Measurements from ENCODE around the gene PPIA.

DNA sequence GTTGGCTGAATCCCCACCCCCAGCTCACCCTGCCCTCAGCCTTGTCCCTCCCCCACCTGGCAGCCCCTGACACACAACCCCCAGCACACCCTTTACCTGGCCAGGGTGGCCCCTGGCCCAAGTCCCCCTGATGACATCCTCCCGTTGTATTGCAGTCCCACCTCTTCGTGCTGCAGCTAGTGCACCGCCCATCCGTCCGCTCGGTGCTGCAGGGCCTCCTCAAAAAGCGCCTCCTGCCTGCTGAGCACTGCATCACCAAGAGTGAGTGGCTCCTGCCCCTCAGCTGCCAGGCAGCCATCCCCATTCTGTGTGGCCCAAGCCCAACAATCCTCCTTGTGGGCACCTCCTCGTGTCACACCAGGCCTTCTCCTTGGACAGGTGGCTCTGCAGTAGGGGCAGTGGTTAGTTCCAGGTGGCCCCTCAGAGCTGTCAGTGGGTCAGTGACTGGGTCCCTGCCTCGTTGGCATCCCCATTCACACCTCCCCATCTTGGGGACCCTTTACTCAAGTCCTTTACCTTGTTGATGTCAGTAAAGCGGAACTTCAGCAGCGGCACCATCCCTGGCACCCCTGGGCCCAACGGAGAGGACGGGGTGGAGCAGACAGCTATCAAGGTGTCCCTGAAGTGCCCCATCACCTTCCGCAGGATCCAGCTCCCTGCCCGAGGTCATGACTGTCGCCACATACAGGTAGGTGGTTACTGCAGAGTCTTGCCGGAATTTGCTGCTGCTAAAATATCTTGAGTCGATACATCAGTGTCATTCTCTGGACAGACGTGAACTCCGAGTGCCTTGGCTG is 33.6 kb upstream of the PPIA start:
- TF ChIP-seq, protein P1, sequence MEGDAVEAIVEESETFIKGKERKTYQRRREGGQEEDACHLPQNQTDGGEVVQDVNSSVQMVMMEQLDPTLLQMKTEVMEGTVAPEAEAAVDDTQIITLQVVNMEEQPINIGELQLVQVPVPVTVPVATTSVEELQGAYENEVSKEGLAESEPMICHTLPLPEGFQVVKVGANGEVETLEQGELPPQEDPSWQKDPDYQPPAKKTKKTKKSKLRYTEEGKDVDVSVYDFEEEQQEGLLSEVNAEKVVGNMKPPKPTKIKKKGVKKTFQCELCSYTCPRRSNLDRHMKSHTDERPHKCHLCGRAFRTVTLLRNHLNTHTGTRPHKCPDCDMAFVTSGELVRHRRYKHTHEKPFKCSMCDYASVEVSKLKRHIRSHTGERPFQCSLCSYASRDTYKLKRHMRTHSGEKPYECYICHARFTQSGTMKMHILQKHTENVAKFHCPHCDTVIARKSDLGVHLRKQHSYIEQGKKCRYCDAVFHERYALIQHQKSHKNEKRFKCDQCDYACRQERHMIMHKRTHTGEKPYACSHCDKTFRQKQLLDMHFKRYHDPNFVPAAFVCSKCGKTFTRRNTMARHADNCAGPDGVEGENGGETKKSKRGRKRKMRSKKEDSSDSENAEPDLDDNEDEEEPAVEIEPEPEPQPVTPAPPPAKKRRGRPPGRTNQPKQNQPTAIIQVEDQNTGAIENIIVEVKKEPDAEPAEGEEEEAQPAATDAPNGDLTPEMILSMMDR (IDR thresholded peaks at IDR 0.05), result no peak
- no peak for TF ChIP-seq POLR2A (IDR thresholded peaks at IDR 0.05)

All from testis (tissue), 2 donors.